K562 (cell line): ENCODE data around the gene SEZ6. TPM values are rescaled to one million over a fixed set of nuclear protein-coding genes. Genes with fewer than 3 reads are reported as not detected.

ENCODE experiments used
- ATF1 ChIP-seq, 2 experiments: fragments of 450-650 bp in 1 of 2; IDR thresholded peaks; 2 replicates each; pipeline ENCODE4 v1.6.1; 2016; ENCODE audit warnings: missing compliant biosample characterization in 1 of 2, missing genetic modification characterization in 1 of 2
- ATF7 ChIP-seq: fragments of 450-650 bp; IDR thresholded peaks from 2 replicates; pipeline ENCODE4 v1.7.1; 2014; ENCODE audit warnings: mild to moderate bottlenecking, moderate library complexity
- CBFA2T3 ChIP-seq: fragments of 450-650 bp; IDR thresholded peaks from 2 replicates; pipeline ENCODE4 v1.6.1; 2017
- DPF2 ChIP-seq: fragments of 450-650 bp; IDR thresholded peaks from 2 replicates; pipeline ENCODE4 v1.6.1; 2016
- FOXK1 ChIP-seq: sonication (generic); formaldehyde crosslinking; IDR thresholded peaks from 2 replicates; pipeline ENCODE4 v1.8.0; 2022; ENCODE audit warnings: missing genetic modification reagents, mild to moderate bottlenecking, borderline replicate concordance
- GATAD2B ChIP-seq: fragments of 450-650 bp; IDR thresholded peaks from 2 replicates; pipeline ENCODE4 v1.6.1; 2017; ENCODE audit warnings: mild to moderate bottlenecking, borderline replicate concordance
- MECOM ChIP-seq: fragments of 250-450 bp; sonication (Bioruptor Pico); IDR thresholded peaks from 2 replicates; pipeline ENCODE4 v1.8.0; 2022; ENCODE audit warnings: inconsistent platforms
- RCOR1 ChIP-seq, 2 experiments: IDR thresholded peaks; 2 replicates each; pipeline ENCODE4 v1.6.1; 2012; ENCODE audit warnings: low read depth in 2 of 2, low read length in 2 of 2, borderline replicate concordance in 1 of 2, improper control_type of control experiment in 1 of 2
- SNRNP70 ChIP-seq: fragments of 200-400 bp; formaldehyde crosslinking; optimal IDR thresholded peaks from 2 replicates; pipeline ENCODE3; 2017; ENCODE audit warnings: low read depth, low read length
- SP1 ChIP-seq: sonication (generic); formaldehyde crosslinking; IDR thresholded peaks from 2 replicates; pipeline ENCODE4 v1.8.1; 2022; ENCODE audit warnings: mild to moderate bottlenecking, missing genetic modification reagents
- TBP ChIP-seq: optimal IDR thresholded peaks from 2 replicates; pipeline ENCODE3; 2011; ENCODE audit warnings: low read depth, low read length, improper control_type of control experiment
- TEAD1 ChIP-seq, 2 experiments: fragments of 450-650 bp in 1 of 2; sonication (generic) in 1 of 2; formaldehyde crosslinking; IDR thresholded peaks; 2 replicates each; pipeline versions ENCODE4 v1.4.0 to v1.8.0; 2020 to 2022; ENCODE audit warnings: mild to moderate bottlenecking in 2 of 2, missing genetic modification reagents in 1 of 2
- THRAP3 ChIP-seq: fragments of 450-650 bp; IDR thresholded peaks from 2 replicates; pipeline ENCODE4 v1.6.1; 2016; ENCODE audit warnings: mild to moderate bottlenecking, inconsistent platforms, borderline replicate concordance
- ZFP36 ChIP-seq: fragments of 150-350 bp; IDR thresholded peaks from 2 replicates; pipeline ENCODE4 v1.6.1; 2018; ENCODE audit warnings: low read length, low read depth; ENCODE audit not compliant: partially characterized antibody
- ZFPM2 ChIP-seq: fragments of 250-450 bp; sonication (Bioruptor Pico); IDR thresholded peaks from 2 replicates; pipeline ENCODE4 v1.5.1; 2022; ENCODE audit warnings: mild to moderate bottlenecking
- ZNF212 ChIP-seq: fragments of 450-650 bp; formaldehyde crosslinking; IDR thresholded peaks from 2 replicates; pipeline ENCODE4 v1.4.0; 2020; ENCODE audit warnings: mild to moderate bottlenecking
- ZNF408 ChIP-seq: fragments of 250-450 bp; sonication (Bioruptor Pico); IDR thresholded peaks from 2 replicates; pipeline ENCODE4 v1.4.0; 2020; ENCODE audit warnings: low read depth, mild to moderate bottlenecking, moderate library complexity
- polyA plus RNA-seq, 8 experiments: library from polyadenylated mRNA; depleted of rRNA in 4 of 8; stranded (reverse) in 5 of 8; unstranded in 3 of 8; fragments of >200 nt; fragmentation: Nextera tagmentation in 2 of 8; fragmentation: Illumina TruSeq in 1 of 8; extraction: Ambion mirVana in 2 of 8; extraction: Trizol in 1 of 8; gene quantifications; 2 replicates each; pipeline versions ENCODE4 v1.2.1 to v1.2.3, GENCODE V29; 2011 to 2014; ENCODE audit warnings: inconsistent platforms in 1 of 8, missing spikeins in 1 of 8
- total RNA-seq, 7 experiments: library from RNA; depleted of rRNA in 6 of 7; stranded (reverse); fragments of >200 nt in 6 of 7; fragmentation: Illumina TruSeq in 2 of 7; extraction: Trizol in 2 of 7; gene quantifications; 2 replicates each; pipeline versions ENCODE4 v1.2.1 to v1.2.3, GENCODE V29; 2011 to 2021; ENCODE audit warnings: low replicate concordance in 1 of 7
- TF ChIP-seq, protein P1 (sequence below): fragments of 450-650 bp; formaldehyde crosslinking; IDR thresholded peaks from 2 replicates; pipeline ENCODE4 v1.4.0; 2020; ENCODE audit warnings: mild to moderate bottlenecking, mixed read lengths
- TF ChIP-seq, protein P2 (sequence below): fragments of 450-650 bp; formaldehyde crosslinking; IDR thresholded peaks from 2 replicates; pipeline ENCODE4 v1.4.0; 2020; ENCODE audit warnings: mild to moderate bottlenecking, moderate library complexity
- TF ChIP-seq, protein P3 (sequence below): fragments of 250-450 bp; sonication (Bioruptor Pico); IDR thresholded peaks from 2 replicates; pipeline ENCODE4 v1.5.1; 2021; ENCODE audit warnings: mild to moderate bottlenecking
- TF ChIP-seq, protein P4 (sequence below), 2 experiments: fragments of 450-650 bp in 1 of 2; sonication (generic) in 1 of 2; formaldehyde crosslinking in 1 of 2; IDR thresholded peaks in 1 of 2; conservative IDR thresholded peaks in 1 of 2; 2 replicates each; pipeline versions ENCODE4 v1.6.1 to v1.8.1; 2016 to 2023; ENCODE audit warnings: mild to moderate bottlenecking in 2 of 2, moderate library complexity in 2 of 2, inconsistent platforms in 1 of 2, missing genetic modification reagents in 1 of 2

The SEZ6 gene
- total and polyA plus RNA-seq, 9 of the 15 experiments (the other 6 are each of a cell fraction or from before 2014, with no cell fraction given) = not detected

DNA sequence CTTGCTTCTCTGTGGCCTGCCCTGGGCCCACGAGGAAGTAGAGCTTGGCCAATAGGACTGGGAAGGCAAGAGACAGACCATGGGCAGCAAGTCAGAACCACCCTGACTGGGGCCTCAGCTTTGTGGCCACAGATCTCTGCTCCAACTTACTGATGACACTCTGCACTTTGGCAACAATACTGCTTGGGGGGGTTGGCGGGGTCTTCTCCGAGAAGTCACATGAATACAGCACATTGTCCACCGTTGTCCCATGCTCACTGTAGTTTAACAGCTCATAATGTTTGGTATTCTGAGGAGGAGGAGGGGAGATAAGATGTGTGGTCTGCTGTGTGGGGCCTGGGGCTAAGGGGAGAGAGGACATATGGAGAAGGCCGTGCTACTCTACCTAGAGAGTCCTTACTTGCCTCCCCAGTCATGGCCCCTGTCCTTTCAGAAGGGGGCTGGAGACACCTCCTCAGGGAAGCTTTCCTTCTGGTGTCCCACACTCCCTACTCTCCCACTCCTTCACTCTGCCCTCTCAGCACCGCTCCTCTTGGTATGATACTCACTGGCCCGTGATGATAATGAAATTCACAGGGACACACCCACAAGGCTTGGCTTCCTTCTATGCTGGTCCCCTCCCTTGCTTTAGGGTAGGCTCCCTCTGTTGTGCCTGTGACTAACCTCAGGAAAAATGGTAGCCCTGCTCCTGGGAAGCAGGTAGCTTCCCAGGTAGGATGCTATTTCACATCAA lies 99.0 kb downstream of the SEZ6 start (continued):
- no peak for TF ChIP-seq GATAD2B
- TF ChIP-seq, protein P1, sequence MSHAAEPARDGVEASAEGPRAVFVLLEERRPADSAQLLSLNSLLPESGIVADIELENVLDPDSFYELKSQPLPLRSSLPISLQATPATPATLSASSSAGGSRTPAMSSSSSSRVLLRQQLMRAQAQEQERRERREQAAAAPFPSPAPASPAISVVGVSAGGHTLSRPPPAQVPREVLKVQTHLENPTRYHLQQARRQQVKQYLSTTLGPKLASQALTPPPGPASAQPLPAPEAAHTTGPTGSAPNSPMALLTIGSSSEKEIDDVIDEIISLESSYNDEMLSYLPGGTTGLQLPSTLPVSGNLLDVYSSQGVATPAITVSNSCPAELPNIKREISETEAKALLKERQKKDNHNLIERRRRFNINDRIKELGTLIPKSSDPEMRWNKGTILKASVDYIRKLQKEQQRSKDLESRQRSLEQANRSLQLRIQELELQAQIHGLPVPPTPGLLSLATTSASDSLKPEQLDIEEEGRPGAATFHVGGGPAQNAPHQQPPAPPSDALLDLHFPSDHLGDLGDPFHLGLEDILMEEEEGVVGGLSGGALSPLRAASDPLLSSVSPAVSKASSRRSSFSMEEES (CRISPR knock-in tag) = no peak
- TF ChIP-seq ZFP36 = peak; percentile 36
- no peak for TF ChIP-seq MECOM (CRISPR knock-in tag)
- no peak for TF ChIP-seq ZNF408 (CRISPR knock-in tag)
- 0 out of 2 replicates have a peak, but pooled peaks have one; percentile 11 for TF ChIP-seq SP1 (CRISPR knock-in tag)
- TF ChIP-seq DPF2 = peak; percentile 50; the same call in 1 of the 2 replicates
- TF ChIP-seq ZNF212 = no peak
- TF ChIP-seq ATF1 (CRISPR knock-in tag; IDR thresholded peaks at IDR 0.05) = no peak
- TF ChIP-seq ATF1 (tag; IDR thresholded peaks at IDR 0.05) = 0 out of 2 replicates have a peak, but pooled peaks have one; percentile 21
- peak in 1 of 2 experiments; percentile 16; a peak in 1 of 4 replicates for TF ChIP-seq TEAD1 (CRISPR knock-in tag; IDR thresholded peaks at IDR 0.05)
- TF ChIP-seq, protein P2, sequence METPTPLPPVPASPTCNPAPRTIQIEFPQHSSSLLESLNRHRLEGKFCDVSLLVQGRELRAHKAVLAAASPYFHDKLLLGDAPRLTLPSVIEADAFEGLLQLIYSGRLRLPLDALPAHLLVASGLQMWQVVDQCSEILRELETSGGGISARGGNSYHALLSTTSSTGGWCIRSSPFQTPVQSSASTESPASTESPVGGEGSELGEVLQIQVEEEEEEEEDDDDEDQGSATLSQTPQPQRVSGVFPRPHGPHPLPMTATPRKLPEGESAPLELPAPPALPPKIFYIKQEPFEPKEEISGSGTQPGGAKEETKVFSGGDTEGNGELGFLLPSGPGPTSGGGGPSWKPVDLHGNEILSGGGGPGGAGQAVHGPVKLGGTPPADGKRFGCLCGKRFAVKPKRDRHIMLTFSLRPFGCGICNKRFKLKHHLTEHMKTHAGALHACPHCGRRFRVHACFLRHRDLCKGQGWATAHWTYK (CRISPR knock-in tag) = 0 out of 2 replicates have a peak, but pooled peaks have one; percentile 20
- peak in 1 of 2 experiments; percentile 42; a peak in 1 of 4 replicates for TF ChIP-seq RCOR1 (IDR thresholded peaks at IDR 0.05; ENCODE audit: borderline replicate concordance in 1 of 2, low read depth in 2 of 2, low read length in 2 of 2)
- TF ChIP-seq TBP = peak; percentile 29
- TF ChIP-seq, protein P3, sequence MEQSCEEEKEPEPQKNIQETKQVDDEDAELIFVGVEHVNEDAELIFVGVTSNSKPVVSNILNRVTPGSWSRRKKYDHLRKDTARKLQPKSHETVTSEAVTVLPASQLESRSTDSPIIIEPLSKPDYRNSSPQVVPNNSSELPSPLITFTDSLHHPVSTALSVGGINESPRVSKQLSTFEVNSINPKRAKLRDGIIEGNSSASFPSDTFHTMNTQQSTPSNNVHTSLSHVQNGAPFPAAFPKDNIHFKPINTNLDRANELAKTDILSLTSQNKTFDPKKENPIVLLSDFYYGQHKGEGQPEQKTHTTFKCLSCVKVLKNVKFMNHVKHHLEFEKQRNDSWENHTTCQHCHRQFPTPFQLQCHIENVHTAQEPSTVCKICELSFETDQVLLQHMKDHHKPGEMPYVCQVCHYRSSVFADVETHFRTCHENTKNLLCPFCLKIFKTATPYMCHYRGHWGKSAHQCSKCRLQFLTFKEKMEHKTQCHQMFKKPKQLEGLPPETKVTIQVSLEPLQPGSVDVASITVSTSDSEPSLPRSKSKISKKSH = no peak
- TF ChIP-seq THRAP3 = no peak
- TF ChIP-seq SNRNP70 = no peak
- TF ChIP-seq CBFA2T3 = peak; percentile 60
- TF ChIP-seq ZFPM2 = no peak
- TF ChIP-seq, protein P4, sequence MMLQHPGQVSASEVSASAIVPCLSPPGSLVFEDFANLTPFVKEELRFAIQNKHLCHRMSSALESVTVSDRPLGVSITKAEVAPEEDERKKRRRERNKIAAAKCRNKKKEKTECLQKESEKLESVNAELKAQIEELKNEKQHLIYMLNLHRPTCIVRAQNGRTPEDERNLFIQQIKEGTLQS (IDR thresholded peaks at IDR 0.05) = no peak
- TF ChIP-seq, protein P4 (CRISPR knock-in tag; conservative IDR thresholded peaks at IDR 0.05) = 0 out of 2 replicates have a peak, but pooled peaks have one; percentile 17
- TF ChIP-seq FOXK1 (CRISPR knock-in tag) = no peak
- TF ChIP-seq ATF7 = no peak
